ENCODE results near the gene AGPAT2.

GRCh38 chr9:136674786-136675349 lies 12.4 kb downstream of the AGPAT2 start:
- TF ChIP-seq, protein P1, sequence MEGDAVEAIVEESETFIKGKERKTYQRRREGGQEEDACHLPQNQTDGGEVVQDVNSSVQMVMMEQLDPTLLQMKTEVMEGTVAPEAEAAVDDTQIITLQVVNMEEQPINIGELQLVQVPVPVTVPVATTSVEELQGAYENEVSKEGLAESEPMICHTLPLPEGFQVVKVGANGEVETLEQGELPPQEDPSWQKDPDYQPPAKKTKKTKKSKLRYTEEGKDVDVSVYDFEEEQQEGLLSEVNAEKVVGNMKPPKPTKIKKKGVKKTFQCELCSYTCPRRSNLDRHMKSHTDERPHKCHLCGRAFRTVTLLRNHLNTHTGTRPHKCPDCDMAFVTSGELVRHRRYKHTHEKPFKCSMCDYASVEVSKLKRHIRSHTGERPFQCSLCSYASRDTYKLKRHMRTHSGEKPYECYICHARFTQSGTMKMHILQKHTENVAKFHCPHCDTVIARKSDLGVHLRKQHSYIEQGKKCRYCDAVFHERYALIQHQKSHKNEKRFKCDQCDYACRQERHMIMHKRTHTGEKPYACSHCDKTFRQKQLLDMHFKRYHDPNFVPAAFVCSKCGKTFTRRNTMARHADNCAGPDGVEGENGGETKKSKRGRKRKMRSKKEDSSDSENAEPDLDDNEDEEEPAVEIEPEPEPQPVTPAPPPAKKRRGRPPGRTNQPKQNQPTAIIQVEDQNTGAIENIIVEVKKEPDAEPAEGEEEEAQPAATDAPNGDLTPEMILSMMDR (IDR thresholded peaks at IDR 0.05): no peak
- TF ChIP-seq POLR2A (IDR thresholded peaks at IDR 0.05) (no peak), POLR2AphosphoS5 (IDR thresholded peaks at IDR 0.05) (peak; percentile 44 to 81)
